ENCODE results near the gene MINAR1. TPM values are rescaled to one million over a fixed set of nuclear protein-coding genes. Genes with fewer than 3 reads are reported as not detected.

The MINAR1 gene
- polyA plus RNA-seq, 1 of the 3 experiments (the other 2 are of a cell fraction): 0.35 TPM

DNA sequence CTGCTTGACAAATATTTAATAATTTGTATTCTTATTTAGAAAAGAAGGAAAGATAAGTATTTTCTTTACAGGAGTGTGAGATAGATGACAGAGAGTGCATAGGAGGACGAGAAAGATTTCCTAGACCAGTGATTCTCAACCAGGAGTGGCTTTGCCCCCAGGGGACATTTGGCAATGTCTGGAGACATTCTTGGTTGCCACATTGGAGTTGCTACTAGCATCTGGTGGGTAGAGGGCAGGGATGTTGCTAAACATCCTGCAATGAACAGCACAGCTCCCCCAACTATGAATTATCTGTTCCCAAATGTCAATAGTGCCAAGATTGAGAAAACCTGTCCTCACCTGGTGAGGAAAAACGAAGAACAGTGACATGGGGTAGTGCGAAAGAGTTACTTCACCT lies 30.8 kb upstream of the MINAR1 start (continued):
- TF ChIP-seq POLR2AphosphoS5 (IDR thresholded peaks at IDR 0.05; ENCODE audit: low read depth, low read length) (no peak), GATA2 (CRISPR knock-in tag; IDR thresholded peaks at IDR 0.05) (no peak), RFX5 (IDR thresholded peaks at IDR 0.05; ENCODE audit: low read length) (no peak), TEAD4 (IDR thresholded peaks at IDR 0.05; ENCODE audit: borderline replicate concordance, insufficient read depth) (no peak), FOXM1 (IDR thresholded peaks at IDR 0.05; ENCODE audit: low read depth) (no peak)
- TF ChIP-seq, protein P1, sequence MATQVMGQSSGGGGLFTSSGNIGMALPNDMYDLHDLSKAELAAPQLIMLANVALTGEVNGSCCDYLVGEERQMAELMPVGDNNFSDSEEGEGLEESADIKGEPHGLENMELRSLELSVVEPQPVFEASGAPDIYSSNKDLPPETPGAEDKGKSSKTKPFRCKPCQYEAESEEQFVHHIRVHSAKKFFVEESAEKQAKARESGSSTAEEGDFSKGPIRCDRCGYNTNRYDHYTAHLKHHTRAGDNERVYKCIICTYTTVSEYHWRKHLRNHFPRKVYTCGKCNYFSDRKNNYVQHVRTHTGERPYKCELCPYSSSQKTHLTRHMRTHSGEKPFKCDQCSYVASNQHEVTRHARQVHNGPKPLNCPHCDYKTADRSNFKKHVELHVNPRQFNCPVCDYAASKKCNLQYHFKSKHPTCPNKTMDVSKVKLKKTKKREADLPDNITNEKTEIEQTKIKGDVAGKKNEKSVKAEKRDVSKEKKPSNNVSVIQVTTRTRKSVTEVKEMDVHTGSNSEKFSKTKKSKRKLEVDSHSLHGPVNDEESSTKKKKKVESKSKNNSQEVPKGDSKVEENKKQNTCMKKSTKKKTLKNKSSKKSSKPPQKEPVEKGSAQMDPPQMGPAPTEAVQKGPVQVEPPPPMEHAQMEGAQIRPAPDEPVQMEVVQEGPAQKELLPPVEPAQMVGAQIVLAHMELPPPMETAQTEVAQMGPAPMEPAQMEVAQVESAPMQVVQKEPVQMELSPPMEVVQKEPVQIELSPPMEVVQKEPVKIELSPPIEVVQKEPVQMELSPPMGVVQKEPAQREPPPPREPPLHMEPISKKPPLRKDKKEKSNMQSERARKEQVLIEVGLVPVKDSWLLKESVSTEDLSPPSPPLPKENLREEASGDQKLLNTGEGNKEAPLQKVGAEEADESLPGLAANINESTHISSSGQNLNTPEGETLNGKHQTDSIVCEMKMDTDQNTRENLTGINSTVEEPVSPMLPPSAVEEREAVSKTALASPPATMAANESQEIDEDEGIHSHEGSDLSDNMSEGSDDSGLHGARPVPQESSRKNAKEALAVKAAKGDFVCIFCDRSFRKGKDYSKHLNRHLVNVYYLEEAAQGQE (IDR thresholded peaks at IDR 0.05; ENCODE audit: low read depth, low read length): no peak
- TF ChIP-seq, protein P2, sequence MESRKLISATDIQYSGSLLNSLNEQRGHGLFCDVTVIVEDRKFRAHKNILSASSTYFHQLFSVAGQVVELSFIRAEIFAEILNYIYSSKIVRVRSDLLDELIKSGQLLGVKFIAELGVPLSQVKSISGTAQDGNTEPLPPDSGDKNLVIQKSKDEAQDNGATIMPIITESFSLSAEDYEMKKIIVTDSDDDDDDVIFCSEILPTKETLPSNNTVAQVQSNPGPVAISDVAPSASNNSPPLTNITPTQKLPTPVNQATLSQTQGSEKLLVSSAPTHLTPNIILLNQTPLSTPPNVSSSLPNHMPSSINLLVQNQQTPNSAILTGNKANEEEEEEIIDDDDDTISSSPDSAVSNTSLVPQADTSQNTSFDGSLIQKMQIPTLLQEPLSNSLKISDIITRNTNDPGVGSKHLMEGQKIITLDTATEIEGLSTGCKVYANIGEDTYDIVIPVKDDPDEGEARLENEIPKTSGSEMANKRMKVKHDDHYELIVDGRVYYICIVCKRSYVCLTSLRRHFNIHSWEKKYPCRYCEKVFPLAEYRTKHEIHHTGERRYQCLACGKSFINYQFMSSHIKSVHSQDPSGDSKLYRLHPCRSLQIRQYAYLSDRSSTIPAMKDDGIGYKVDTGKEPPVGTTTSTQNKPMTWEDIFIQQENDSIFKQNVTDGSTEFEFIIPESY (IDR thresholded peaks at IDR 0.05; ENCODE audit: borderline replicate concordance, low read depth): no peak

DNA sequence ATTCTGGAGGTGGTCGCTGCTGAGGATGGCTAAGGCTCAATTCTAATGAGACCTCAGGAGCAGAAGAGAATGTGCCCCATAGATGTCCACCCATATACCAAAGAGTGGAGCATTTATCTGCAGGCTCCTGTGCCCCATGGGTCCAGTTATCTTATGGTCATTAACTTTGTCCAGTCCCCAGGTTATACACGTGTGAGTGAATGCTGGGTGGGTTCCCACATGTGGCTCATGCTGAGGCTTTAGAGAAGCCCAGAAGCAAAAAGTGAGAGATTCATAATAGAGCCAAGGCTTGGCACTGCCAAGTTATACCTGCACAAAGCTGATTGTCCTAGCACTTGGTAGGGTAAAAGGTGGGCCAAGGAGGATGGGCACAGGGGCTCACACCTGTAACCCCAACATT lies 30.0 kb upstream of the MINAR1 start:
- H3K36me3 ChIP-seq (replicated peaks in 1 of 2; ENCODE audit: control insufficient read depth in 1 of 2, insufficient read depth in 2 of 2, low read length in 1 of 2): no peaks in the 10 kb centered on the region
- H3K79me2 ChIP-seq (ENCODE audit: insufficient read depth): no peaks in the 10 kb centered on the region
- no peaks in the 10 kb centered on the region for H3K9me2 ChIP-seq
- POLR2A ChIA-PET: no interaction called here
- H3K4me2 ChIP-seq: no peak overlapping the region
- CTCF ChIA-PET: interaction anchor here (7.5 kb wide), 1 partner anchor 21 kb away, joined by 46 read pairs; no protein-coding TSS in a partner anchor
- no peak for DNase-seq
- no peaks in the 10 kb centered on the region for H3K9me3 ChIP-seq
- no peaks in the 10 kb centered on the region for H3K27me3 ChIP-seq (ENCODE audit: insufficient read depth)
- H4K20me1 ChIP-seq (ENCODE audit: insufficient read depth): no peaks in the 10 kb centered on the region
- peaks cover 0 to 6% of the 10 kb centered on the region in 2 experiments; a peak in 2 of 4 replicates for H3K4me1 ChIP-seq (ENCODE audit: control insufficient read depth in 1 of 2, insufficient read depth in 2 of 2, low read depth in 1 of 2, low read length in 1 of 2)
- no peak overlapping the region for H3K27ac ChIP-seq (ENCODE audit: low read depth in 2 of 2, low read length in 1 of 2)
- no peak overlapping the region for H3K4me3 ChIP-seq (ENCODE audit: low read depth in 2 of 2, low read length in 1 of 2)
- H3F3A ChIP-seq (replicated peaks; ENCODE audit: insufficient read depth): no peaks in the 10 kb centered on the region
- H3K9ac ChIP-seq: no peak overlapping the region
- TF ChIP-seq SIN3A (IDR thresholded peaks at IDR 0.05; ENCODE audit: borderline replicate concordance, low read depth, low read length): no peak
- no peak for TF ChIP-seq RFX5 (IDR thresholded peaks at IDR 0.05; ENCODE audit: low read length)
- TF ChIP-seq NFIC (IDR thresholded peaks at IDR 0.05; ENCODE audit: borderline replicate concordance): no peak
- TF ChIP-seq, protein P3, sequence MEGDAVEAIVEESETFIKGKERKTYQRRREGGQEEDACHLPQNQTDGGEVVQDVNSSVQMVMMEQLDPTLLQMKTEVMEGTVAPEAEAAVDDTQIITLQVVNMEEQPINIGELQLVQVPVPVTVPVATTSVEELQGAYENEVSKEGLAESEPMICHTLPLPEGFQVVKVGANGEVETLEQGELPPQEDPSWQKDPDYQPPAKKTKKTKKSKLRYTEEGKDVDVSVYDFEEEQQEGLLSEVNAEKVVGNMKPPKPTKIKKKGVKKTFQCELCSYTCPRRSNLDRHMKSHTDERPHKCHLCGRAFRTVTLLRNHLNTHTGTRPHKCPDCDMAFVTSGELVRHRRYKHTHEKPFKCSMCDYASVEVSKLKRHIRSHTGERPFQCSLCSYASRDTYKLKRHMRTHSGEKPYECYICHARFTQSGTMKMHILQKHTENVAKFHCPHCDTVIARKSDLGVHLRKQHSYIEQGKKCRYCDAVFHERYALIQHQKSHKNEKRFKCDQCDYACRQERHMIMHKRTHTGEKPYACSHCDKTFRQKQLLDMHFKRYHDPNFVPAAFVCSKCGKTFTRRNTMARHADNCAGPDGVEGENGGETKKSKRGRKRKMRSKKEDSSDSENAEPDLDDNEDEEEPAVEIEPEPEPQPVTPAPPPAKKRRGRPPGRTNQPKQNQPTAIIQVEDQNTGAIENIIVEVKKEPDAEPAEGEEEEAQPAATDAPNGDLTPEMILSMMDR (IDR thresholded peaks at IDR 0.05): no peak
- no peak for TF ChIP-seq FOXM1 (IDR thresholded peaks at IDR 0.05; ENCODE audit: low read depth)
- TF ChIP-seq RXRA (IDR thresholded peaks at IDR 0.05; ENCODE audit: borderline replicate concordance, low read depth): no peak
- no peak for TF ChIP-seq EZH2phosphoT487 (IDR thresholded peaks at IDR 0.05; ENCODE audit: borderline replicate concordance, low read depth)
- TF ChIP-seq TEAD4 (IDR thresholded peaks at IDR 0.05; ENCODE audit: borderline replicate concordance, insufficient read depth): no peak
- no peak for TF ChIP-seq RCOR1 (IDR thresholded peaks at IDR 0.05; ENCODE audit: low read length)
- no peak for TF ChIP-seq ELF1 (IDR thresholded peaks at IDR 0.05)
- no peak for TF ChIP-seq FOSL2 (IDR thresholded peaks at IDR 0.05; ENCODE audit: borderline replicate concordance, low read depth)
- no peak for TF ChIP-seq MEF2A (IDR thresholded peaks at IDR 0.05; ENCODE audit: borderline replicate concordance, low read depth)
- no peak for TF ChIP-seq NRF1 (IDR thresholded peaks at IDR 0.05; ENCODE audit: low read depth, low read length)
- TF ChIP-seq GABPA (IDR thresholded peaks at IDR 0.05; ENCODE audit: low read depth): no peak
- TF ChIP-seq, protein P1 (IDR thresholded peaks at IDR 0.05; ENCODE audit: low read depth, low read length): no peak
- no peak for TF ChIP-seq POLR2AphosphoS5 (IDR thresholded peaks at IDR 0.05; ENCODE audit: low read depth, low read length)
- no peak for TF ChIP-seq RAD21 (IDR thresholded peaks at IDR 0.05; ENCODE audit: low read length)
- no peak for TF ChIP-seq EP300 (IDR thresholded peaks at IDR 0.05; ENCODE audit: borderline replicate concordance in 1 of 2, low read depth in 1 of 2, low read length in 1 of 2)
- TF ChIP-seq MXI1 (IDR thresholded peaks at IDR 0.05; ENCODE audit: low read depth, low read length): no peak
- WGBS (ENCODE audit: low lambda C conversion rate): 85% methylated on average over 2 of the region's 2 CpGs
- no peak overlapping the region for H2AFZ ChIP-seq (ENCODE audit: low read depth)
